Upper lobe of right lung (tissue), 1 donor: ENCODE results near the gene CPB1. TPM values are rescaled to one million over a fixed set of nuclear protein-coding genes. Genes with fewer than 3 reads are reported as not detected.

Source experiments
- ATAC-seq: fragments of 200-7000 bp; cut with Tn5 transposase; one replicate; pipeline ENCODE4 v1.9.1; 2020; ENCODE audit warnings: mild to moderate bottlenecking, moderate library complexity
- DNase-seq: peaks from one replicate; pipeline ENCODE4 v3.0.0-alpha.2; 2020
- H3K27ac ChIP-seq: fragments of 200-600 bp; one replicate; pipeline ENCODE4 v1.8.0; 2022
- H3K27me3 ChIP-seq: fragments of 200-600 bp; one replicate; pipeline ENCODE4 v1.8.0; 2022; ENCODE audit warnings: mild to moderate bottlenecking
- H3K36me3 ChIP-seq: fragments of 200-600 bp; one replicate; pipeline ENCODE4 v1.8.0; 2022
- H3K4me1 ChIP-seq: fragments of 200-600 bp; one replicate; pipeline ENCODE4 v1.8.0; 2022
- H3K4me3 ChIP-seq: fragments of 200-600 bp; one replicate; pipeline ENCODE4 v1.8.0; 2022; ENCODE audit warnings: mild to moderate bottlenecking
- H3K9me3 ChIP-seq: fragments of 200-600 bp; one replicate; pipeline ENCODE4 v1.8.0; 2022
- intact Hi-C: fragments of 100-400 bp; cut with DNase I; formaldehyde crosslinking; loops from one replicate; pipeline ENCODE4 v1.11.0; 2022
- total RNA-seq: library from RNA; stranded (reverse); fragmentation: NEBNext Ultra II Directional; extraction: Animal tissue kit (Norgen Biotek cat#: 25700); gene quantifications from one replicate; pipeline ENCODE4 v1.2.1, GENCODE V29; 2021
- TF ChIP-seq, protein P1 (sequence below): fragments of 200-600 bp; IDR thresholded peaks from one replicate; pipeline ENCODE4 v1.8.0; 2022; ENCODE audit warnings: antibody characterized with exemption
- donor health status: DM: no; HTN: yes; CAD: no; lungs with severe emphysema.

The CPB1 gene
- total RNA-seq, 1 donor from 2014 or later = 6.9 TPM

DNA sequence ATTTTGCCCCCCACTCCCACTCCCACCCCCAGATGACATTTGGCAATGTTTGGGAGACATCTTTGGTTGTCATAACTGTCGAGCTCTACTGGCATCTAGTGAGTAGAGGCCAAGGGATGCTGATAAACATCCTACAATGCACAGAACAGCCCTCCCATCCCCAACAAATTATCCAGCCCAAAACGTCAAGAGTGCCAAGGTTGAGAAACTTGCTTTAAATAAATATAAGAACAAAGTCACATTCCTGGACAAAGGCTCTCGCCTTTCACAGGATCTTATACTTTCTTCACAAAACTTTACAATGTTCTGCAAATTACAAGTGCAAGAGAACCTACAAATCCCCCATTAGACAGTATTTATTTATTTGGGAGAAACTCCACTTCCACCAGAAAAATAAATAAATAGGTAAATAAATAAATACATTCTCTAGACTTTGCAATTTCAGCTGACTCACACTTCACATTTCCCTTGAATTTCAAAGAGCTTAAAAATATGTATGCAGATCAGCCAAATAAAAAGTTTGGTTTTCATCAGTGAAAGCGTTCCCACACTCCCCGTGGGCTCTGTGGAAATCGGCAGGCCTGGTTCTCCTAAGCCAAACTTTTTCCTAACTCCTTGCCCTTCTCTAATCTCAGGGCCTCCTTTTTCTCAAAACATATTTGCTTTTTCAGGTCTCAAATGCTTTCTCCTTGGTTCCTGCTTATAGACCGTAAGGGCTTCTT is 24.8 kb downstream of the CPB1 start:
- H3K4me1 ChIP-seq = no peaks in the 10 kb centered on the region
- intact Hi-C loops = no loop called here
- H3K27ac ChIP-seq = no peak overlapping the region
- no peaks in the 10 kb centered on the region for H3K36me3 ChIP-seq
- ATAC-seq = no peak
- TF ChIP-seq, protein P1, sequence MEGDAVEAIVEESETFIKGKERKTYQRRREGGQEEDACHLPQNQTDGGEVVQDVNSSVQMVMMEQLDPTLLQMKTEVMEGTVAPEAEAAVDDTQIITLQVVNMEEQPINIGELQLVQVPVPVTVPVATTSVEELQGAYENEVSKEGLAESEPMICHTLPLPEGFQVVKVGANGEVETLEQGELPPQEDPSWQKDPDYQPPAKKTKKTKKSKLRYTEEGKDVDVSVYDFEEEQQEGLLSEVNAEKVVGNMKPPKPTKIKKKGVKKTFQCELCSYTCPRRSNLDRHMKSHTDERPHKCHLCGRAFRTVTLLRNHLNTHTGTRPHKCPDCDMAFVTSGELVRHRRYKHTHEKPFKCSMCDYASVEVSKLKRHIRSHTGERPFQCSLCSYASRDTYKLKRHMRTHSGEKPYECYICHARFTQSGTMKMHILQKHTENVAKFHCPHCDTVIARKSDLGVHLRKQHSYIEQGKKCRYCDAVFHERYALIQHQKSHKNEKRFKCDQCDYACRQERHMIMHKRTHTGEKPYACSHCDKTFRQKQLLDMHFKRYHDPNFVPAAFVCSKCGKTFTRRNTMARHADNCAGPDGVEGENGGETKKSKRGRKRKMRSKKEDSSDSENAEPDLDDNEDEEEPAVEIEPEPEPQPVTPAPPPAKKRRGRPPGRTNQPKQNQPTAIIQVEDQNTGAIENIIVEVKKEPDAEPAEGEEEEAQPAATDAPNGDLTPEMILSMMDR = no peak
- H3K9me3 ChIP-seq = no peaks in the 10 kb centered on the region
- DNase-seq = no peak
- H3K27me3 ChIP-seq = no peaks in the 10 kb centered on the region
- H3K4me3 ChIP-seq = no peak overlapping the region

- TF ChIP-seq, protein P1 = no peak
- no peak overlapping the region for H3K27ac ChIP-seq
- intact Hi-C loops = no loop called here
- H3K27me3 ChIP-seq = no peaks in the 10 kb centered on the region
- ATAC-seq = no peak
- no peaks in the 10 kb centered on the region for H3K9me3 ChIP-seq
- no peak overlapping the region for H3K4me3 ChIP-seq
- H3K36me3 ChIP-seq = no peaks in the 10 kb centered on the region
- H3K4me1 ChIP-seq = no peaks in the 10 kb centered on the region
- DNase-seq = no peak
Observed at GRCh38 chr3:148853076-148853475, 25.5 kb downstream of the CPB1 start.

GRCh38 chr3:148854061-148854460 is 26.4 kb downstream of the CPB1 start:
- Histone ChIP-seq H3K27ac (no peak overlapping the region), H3K4me1 (no peaks in the 10 kb centered on the region), H3K27me3 (no peaks in the 10 kb centered on the region), H3K9me3 (no peaks in the 10 kb centered on the region), H3K4me3 (no peak overlapping the region), H3K36me3 (no peaks in the 10 kb centered on the region)
- intact Hi-C loops = no loop called here
- TF ChIP-seq, protein P1 = no peak
- ATAC-seq = no peak
- no peak for DNase-seq

DNA sequence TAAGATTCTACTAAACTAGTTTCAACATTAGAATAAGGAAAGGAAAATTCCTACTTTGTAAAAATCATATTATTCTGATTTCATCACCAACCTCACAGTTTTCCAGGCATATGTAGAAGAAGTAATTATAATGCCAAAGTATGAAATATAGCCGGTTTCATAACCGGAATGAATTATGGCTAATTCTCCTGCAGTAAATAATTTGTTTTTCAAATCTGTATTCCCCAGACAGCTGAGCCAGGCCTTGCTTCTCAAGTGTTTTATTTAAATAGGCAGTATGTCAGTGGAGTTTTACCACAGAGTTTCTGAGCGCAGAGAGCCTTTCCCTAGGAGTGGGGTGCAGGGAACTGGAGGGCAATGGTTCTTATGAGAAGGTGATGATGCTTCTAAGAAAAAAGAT is 28.8 kb downstream of the CPB1 start:
- DNase-seq = no peak
- no peak overlapping the region for H3K4me3 ChIP-seq
- no peaks in the 10 kb centered on the region for H3K4me1 ChIP-seq
- H3K27me3 ChIP-seq = no peaks in the 10 kb centered on the region
- no peaks in the 10 kb centered on the region for H3K36me3 ChIP-seq
- H3K27ac ChIP-seq = no peak overlapping the region
- TF ChIP-seq, protein P1 = no peak
- intact Hi-C loops = no loop called here
- no peaks in the 10 kb centered on the region for H3K9me3 ChIP-seq
- ATAC-seq = no peak

DNA sequence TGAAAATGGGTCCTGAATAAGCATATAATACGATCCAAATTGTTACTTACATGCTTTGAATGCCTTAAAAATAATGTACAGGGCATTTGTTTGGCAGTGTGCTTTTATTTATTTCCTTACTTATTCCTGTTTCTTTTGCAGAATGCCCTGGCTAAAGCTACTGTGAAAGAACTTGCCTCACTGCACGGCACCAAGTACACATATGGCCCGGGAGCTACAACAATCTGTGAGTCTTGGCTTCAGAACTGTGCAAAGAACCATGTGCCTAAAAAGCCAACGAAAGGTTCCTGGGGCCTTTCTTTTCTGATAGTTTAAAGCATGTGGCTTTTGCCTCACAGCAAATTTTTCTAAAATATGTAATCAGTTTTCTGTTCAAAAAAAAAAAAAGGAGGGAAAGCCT is 29.7 kb downstream of the CPB1 start:
- Histone ChIP-seq H3K27me3 (no peaks in the 10 kb centered on the region), H3K27ac (no peak overlapping the region), H3K36me3 (no peaks in the 10 kb centered on the region), H3K4me3 (no peak overlapping the region), H3K4me1 (no peaks in the 10 kb centered on the region), H3K9me3 (no peaks in the 10 kb centered on the region)
- intact Hi-C loops = no loop called here
- ATAC-seq (no peak), DNase-seq (no peak)
- TF ChIP-seq, protein P1 = no peak
